GM23338 (cell line): ENCODE measurements around the gene MIGA1.

Experiments
- EZH2 ChIP-seq: fragments of 200-600 bp; sonication (generic); IDR thresholded peaks from one replicate; pipeline ENCODE4 v1.8.0; 2017; ENCODE audit warnings: antibody characterized with exemption, mild to moderate bottlenecking, low read depth; ENCODE audit not compliant: unreplicated experiment
- POLR2AphosphoS5 ChIP-seq: IDR thresholded peaks from 2 replicates; pipeline ENCODE4 v1.6.1; 2016; ENCODE audit warnings: antibody characterized with exemption, low read depth
- TF ChIP-seq, protein P1 (sequence below), 2 experiments: fragments of 200-600 bp in 1 of 2; sonication (generic) in 1 of 2; conservative IDR thresholded peaks; 2 replicates each; pipeline versions ENCODE4 v1.5.1 to v1.6.1; 2016 to 2017; ENCODE audit warnings: antibody characterized with exemption in 2 of 2, low read depth in 2 of 2, mild to moderate bottlenecking in 2 of 2, moderate library complexity in 1 of 2

DNA sequence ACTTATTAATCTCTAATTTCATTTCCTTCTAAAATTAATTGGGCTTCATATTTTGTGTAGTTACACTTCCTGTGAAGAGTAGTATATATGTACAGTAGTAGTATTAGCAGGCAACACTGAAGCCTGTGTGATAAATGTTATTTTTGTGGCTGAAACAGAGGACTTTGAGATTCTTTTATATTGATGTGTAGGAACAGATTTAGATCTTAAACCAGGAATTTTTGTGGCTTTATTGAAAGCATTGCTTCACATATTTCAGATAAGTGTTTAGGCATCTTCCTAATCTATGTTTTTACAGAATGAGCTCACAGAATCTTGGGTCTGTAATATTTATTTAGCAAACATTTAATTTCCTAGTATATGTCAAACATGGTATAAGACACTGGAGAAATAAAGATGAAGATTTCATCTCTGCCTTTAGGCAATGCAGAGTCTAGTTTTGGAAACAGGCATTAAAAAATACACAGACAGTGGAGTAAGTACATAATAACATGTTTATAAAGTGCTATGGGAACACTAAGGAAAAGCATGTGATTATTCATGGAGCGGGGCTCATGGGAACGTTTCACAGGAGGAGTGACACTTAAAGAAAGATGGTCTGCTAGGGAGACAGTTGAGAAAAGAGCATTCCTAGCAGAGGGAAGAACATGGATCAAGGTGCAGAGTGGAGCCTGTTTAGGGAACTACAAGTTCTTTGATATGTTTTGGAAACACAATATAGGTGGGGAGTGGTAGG lies 52.7 kb downstream of the MIGA1 start:
- TF ChIP-seq, protein P1, sequence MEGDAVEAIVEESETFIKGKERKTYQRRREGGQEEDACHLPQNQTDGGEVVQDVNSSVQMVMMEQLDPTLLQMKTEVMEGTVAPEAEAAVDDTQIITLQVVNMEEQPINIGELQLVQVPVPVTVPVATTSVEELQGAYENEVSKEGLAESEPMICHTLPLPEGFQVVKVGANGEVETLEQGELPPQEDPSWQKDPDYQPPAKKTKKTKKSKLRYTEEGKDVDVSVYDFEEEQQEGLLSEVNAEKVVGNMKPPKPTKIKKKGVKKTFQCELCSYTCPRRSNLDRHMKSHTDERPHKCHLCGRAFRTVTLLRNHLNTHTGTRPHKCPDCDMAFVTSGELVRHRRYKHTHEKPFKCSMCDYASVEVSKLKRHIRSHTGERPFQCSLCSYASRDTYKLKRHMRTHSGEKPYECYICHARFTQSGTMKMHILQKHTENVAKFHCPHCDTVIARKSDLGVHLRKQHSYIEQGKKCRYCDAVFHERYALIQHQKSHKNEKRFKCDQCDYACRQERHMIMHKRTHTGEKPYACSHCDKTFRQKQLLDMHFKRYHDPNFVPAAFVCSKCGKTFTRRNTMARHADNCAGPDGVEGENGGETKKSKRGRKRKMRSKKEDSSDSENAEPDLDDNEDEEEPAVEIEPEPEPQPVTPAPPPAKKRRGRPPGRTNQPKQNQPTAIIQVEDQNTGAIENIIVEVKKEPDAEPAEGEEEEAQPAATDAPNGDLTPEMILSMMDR (conservative IDR thresholded peaks at IDR 0.05; ENCODE audit: low read depth in 2 of 2): no peak
- TF ChIP-seq POLR2AphosphoS5: no peak
- no peak for TF ChIP-seq EZH2
